ENCODE measurements around the gene C5AR1.
"Not testable (repeated sequence)": the region's sequence is repeated elsewhere in the genome, so short reads cannot be mapped to it uniquely, and the experiment has no call there.

Gene C5AR1

DNA sequence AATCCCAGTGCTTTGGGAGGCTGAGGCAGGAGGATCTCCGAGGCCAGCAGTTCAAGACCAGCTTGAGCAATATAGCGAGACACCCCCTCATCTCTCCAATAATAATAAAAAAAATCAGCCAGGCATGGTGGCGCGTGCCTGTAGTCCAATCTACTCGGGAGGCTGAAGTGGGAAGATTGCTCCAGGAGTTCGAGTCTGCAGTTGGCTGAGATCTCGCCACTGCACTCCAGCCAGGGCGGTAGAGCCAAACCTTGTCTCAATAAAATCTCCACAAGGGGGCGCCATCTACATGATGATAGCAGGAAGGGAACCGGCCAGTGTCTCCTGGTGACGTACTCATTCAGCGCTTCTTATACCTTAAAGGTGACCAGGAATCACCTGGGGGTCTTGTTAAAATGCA is 13.6 kb upstream of the C5AR1 start:
- peak; percentile 78 for DNase-seq

- DNase-seq: not testable (repeated sequence)
These were observed 8.8 kb upstream of the C5AR1 start for GRCh38 chr19:47300867-47301266.

- no peak for DNase-seq
These were observed 7.4 kb upstream of the C5AR1 start for GRCh38 chr19:47302249-47302648.

GRCh38 chr19:47303966-47304365 is 5.7 kb upstream of the C5AR1 start:
- no peak for DNase-seq

DNA sequence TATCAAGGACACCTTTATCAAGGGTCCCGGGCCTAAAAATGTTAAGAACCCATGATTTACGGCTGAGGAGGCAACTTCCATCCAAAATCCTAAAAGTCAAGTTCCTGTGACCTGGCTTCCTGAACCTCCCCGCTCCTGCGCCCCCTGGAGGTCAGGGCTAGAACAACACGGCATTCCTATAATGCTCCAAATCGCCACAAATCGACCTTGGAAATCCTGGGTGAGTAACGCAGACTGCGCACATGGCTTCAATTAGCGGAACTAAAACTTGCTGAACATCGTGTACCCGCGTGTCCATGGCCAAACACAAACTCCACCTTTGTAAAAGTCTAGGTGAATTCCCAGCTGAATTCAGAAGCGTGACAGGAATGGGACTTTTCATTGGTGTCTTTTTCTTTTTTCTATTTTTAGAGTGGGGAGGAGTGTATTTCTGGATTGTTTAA is 4.3 kb upstream of the C5AR1 start:
- DNase-seq: peak; percentile 55

DNA sequence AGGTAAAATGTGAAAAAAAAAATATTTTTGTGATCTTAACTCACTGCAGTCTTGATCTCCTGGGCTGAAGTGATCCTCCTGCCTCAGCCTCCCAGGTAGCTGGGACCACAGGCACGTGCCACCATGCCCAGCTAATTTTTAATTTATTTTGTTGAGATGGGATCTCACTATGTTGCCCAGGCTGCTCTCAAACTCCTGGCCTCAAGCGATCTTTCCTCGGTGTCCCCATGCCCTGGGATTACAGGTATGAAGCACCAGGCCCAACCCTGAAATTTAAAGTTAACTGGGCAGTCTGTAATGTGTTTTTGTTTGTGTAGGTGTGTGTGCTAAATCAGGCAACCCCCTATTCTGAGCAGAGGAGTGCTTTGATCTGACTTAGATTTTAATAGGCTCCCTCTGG is 3.4 kb upstream of the C5AR1 start:
- DNase-seq: no peak

DNA sequence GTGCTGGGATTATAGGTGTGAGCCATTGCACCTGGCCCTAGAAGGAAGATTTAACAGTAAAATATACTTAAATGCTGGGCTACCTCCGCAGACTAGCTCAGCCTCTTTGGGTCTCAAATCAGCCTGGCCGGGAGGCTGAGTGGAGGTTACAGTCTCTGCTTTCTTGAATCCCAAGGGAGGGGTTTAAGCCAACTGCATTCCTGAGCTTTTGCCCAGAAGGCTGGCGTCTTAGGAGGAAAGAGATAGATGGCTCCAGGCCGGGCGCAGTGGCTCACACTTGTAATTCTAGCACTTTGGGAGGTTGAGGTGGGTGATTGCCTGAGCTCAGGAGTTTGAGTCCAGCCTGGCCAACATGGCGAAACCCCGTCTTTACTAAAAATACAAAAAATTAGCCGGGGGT is 623 bp upstream of the C5AR1 start:
- DNase-seq: no peak

DNA sequence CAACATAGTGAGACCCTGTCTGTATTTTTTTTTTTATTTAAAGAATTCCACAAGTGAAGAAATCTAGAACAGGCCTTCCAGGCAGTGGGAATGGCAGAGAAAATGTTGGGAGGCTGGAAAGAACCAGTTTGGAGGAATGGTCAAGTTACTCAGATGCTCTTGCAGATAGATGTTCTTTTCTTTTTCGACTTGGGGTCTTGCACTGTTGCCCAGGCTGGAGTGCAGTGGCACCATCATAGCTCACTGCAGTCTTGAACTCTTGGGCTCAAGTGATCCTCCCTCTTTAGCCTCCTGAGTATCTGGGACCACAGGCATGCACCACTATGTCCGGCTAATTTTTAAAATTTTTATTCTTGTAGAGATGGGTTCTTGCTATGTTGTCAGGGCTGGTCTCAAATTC is 662 bp downstream of the C5AR1 start:
- no peak for DNase-seq

GRCh38 chr19:47310819-47311218 is 1.2 kb downstream of the C5AR1 start:
- DNase-seq: peak; percentile 73

- DNase-seq: no peak
These were observed 2.8 kb downstream of the C5AR1 start for GRCh38 chr19:47312366-47313006.

- no peak for DNase-seq
These were observed 4.2 kb downstream of the C5AR1 start for GRCh38 chr19:47313754-47314295.

DNA sequence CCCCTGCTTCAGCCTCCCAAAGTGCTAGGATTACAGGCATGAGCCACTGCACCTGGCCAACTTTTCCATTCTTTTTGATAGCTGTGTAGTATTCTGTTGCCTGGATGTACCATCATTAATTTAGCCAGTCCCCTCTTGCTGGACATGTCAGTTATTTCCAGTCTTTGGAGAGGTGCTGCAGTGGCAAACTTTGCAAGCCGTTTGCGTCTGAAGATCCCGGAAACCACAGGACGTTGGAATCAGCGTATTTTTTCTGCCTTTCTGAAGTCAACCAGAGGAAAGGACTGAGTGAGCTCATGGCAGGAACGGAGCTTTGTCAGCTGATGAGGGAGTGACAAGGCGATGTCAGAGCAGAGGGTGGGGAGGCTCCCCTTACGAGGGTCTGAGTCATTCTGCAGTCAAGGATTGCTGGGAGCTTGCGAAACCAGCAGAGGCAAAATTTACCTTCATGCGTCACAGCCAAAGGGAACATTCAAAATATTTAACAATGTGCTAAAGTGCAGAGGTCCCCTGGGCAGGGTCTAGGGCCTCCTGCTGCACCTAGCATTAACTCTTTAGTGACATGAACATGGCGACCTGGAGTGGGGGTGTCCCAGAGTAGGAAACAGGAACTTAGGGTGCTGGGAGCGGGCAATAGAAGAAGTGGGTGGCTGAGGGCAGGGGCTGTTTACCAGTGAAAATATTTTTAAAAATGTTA is 5.6 kb downstream of the C5AR1 start:
- DNase-seq: no peak

DNA sequence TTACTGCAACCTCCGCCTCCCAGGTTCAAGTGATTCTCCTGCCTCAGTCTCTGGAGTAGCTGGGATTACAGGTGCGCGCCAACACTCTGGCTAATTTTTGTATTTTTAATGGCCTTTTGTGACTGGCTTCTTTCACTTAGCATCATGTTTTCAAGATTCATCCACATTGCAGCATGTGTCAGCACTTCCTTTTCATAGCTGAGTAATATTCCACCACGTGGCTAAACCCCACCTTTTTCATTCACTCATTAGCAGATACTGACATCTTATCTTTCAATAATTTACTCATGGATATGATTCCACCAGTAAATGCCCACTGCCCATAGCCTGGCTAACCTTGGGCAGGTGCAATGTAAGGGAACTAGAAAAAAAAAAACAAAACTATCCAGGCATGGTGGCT is 6.9 kb downstream of the C5AR1 start:
- no peak for DNase-seq

DNA sequence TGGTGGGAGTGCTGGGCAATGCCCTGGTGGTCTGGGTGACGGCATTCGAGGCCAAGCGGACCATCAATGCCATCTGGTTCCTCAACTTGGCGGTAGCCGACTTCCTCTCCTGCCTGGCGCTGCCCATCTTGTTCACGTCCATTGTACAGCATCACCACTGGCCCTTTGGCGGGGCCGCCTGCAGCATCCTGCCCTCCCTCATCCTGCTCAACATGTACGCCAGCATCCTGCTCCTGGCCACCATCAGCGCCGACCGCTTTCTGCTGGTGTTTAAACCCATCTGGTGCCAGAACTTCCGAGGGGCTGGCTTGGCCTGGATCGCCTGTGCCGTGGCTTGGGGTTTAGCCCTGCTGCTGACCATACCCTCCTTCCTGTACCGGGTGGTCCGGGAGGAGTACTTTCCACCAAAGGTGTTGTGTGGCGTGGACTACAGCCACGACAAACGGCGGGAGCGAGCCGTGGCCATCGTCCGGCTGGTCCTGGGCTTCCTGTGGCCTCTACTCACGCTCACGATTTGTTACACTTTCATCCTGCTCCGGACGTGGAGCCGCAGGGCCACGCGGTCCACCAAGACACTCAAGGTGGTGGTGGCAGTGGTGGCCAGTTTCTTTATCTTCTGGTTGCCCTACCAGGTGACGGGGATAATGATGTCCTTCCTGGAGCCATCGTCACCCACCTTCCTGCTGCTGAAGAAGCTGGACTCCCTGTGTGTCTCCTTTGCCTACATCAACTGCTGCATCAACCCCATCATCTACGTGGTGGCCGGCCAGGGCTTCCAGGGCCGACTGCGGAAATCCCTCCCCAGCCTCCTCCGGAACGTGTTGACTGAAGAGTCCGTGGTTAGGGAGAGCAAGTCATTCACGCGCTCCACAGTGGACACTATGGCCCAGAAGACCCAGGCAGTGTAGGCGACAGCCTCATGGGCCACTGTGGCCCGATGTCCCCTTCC is 10.5 kb downstream of the C5AR1 start:
- no peak for DNase-seq

GRCh38 chr19:47321630-47322029 is 12.0 kb downstream of the C5AR1 start:
- DNase-seq: no peak

DNA sequence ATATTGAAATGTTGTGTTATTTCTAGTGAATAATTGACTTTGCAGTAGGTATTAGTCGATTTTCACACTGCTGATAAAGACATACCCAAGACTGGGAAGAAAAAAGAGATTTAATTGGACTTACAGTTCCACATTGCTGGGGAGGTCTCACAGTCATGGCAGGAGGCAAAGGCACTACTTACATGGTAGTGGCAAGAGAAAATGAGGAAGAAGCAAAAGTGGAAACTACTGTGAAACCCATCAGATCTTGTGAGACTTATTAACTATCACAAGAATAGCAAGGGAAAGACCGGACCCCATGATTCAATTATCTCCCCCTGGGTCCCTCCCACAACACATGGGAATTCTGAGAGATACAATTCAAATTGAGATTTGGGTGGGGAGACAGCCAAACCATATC is 12.4 kb downstream of the C5AR1 start:
- DNase-seq: no peak

GRCh38 chr19:47323409-47323808 is 13.7 kb downstream of the C5AR1 start:
- DNase-seq: no peak

DNA sequence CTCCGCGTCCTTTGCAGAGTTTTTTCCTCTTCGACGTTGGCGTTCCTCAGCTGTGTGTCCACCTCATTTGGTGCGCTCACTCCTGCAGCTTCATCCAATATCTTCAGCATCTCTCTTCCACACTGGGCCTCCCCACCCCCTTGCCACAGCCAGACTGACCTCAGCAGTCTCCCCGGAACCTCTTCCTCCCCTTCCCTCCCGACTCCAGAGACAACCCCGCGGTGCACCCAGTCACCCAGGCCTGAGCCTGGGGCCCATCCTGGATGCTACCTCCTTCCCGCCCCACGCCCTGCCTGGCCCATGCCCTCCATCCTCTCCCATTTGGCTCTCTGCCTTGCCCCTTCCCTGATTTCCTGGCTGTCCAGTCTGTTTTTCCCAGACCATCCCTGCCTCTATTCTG is 14.2 kb downstream of the C5AR1 start:
- DNase-seq: no peak

DNA sequence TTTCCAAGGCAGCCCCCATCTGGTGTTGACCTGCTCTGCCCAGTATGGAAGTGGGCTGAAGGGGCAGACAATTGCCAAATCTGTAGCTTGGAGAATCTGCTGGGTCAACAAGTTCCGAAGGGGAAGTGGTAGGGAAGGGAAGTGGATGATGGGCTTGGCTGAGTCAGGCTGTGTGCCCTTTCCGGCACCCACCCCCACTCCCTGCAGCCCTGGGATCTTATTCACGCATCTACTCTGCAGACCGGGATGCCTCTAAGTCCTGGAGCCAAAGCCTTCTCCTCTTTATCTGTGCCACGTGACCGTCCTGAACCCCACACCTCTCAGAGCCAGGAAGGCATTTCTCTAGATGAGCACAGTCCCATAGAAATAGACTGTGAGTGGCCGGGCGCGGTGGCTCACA is 14.8 kb downstream of the C5AR1 start:
- DNase-seq: no peak

DNA sequence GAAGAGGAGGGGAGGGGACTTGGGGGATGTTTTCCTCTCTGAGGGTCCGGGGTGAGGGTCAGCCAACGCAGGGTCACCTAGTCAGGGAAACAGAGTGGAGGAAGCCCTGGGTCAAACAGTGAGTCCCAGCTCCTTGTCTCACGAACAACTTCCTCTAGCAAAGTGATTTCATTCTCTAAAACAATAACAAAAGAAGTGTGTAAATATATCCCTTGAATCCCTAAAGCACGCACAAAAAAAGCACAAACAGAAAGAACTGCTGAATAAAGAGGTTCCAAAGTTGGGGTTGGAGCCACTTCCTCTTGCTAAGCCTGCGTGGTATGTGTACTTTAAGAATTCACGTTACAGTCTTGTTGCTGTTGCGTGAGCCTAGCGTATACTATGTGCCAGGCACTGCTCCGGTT is 20.8 kb downstream of the C5AR1 start:
- DNase-seq: no peak

DNA sequence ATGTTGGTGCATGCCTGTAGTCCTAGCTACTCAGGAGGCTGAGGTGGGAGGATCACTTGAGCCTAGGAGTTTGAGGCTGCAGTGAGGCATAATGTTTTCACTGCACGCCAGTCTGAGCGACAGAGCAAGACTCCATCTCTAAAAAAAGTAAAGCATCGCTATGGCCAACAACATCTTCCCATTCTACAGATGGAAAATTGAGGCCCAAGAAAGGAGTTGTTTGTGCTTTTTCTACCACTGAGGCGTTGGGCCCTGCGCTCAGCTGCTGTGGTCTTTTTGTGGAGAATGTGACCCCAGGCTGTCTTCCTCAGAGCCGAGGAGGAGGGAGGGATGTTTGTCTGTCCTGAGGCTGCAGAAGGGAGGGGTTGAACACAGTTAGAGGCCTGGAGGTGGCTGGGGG is 21.8 kb downstream of the C5AR1 start:
- no peak for DNase-seq

DNA sequence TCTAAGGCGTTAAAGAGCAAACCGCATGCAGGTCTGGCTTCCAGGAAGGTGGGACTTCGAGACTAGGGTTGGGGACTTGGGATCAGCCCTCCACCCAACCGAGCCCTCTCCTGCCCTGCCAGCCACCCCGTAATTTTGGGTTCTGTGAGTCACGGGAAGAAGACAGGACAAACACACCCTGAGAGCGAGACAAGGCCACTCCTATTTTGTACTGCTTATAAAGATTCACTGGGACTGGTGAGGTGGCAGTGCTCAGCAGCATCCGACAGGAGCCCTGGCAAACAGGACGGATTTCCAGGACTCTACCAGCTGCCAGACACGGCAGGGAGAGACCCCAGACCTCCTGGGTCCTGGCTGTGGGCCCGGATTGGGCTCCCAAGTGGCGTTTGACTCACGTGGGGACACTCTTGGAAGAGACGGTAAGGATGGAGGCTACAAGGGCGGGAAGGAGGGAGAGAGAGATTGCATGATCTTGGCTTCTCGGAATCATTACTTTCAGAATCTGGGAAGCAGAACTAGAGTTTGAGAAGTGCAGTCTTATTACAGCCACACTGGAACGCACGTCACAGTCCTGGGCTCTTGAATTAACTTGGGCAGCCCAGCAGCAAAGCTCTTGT is 22.4 kb downstream of the C5AR1 start, which contains the start of gene C5AR2:
Gene C5AR2 (plus strand): TSS at position 245 of the 617 bp plus-strand sequence. CDS start 8,625 bp downstream, outside the sequence.
- DNase-seq: no peak

Measured in NCI-H2171 treated with DMSO at 0.1 percent for 48 hours (cell line).